Stimulated activated CD8-positive, alpha-beta memory T cell treated with anti-CD3 and anti-CD28 coated beads, Interleukin-2, amount 100 ng/mL, for 1 hour (primary cell): ENCODE measurements around the gene ANGPT4.
A peak's percentile ranks its signal among the peaks of the same experiment; 100 is the strongest.

Source experiments
- DNase-seq, 2 donors: peaks; one replicate each; pipeline ENCODE4 v3.0.0-alpha.2; 2020; ENCODE audit warnings: low read depth in 2 of 2

Gene ANGPT4

GRCh38 chr20:916125-916799 is at the start of gene ANGPT4:
Gene ANGPT4 (minus strand): TSS chr20:916334. CDS start chr20:916214, 120 bp downstream.
- no peak for DNase-seq

- DNase-seq, result no peak
These were observed 47.7 kb upstream of the ANGPT4 start for GRCh38 chr20:963795-964194.

GRCh38 chr20:962683-963082 is 46.5 kb upstream of the ANGPT4 start:
- no peak for DNase-seq

- DNase-seq, result no peak
These were observed 46.1 kb upstream of the ANGPT4 start for GRCh38 chr20:962223-962622.

GRCh38 chr20:961768-962167 is 45.6 kb upstream of the ANGPT4 start:
- DNase-seq, result no peak

- no peak for DNase-seq
These were observed 44.0 kb upstream of the ANGPT4 start for GRCh38 chr20:959996-960615.

- no peak for DNase-seq
These were observed 43.0 kb upstream of the ANGPT4 start for GRCh38 chr20:958936-959815.

GRCh38 chr20:957544-957943 is 41.4 kb upstream of the ANGPT4 start:
- no peak for DNase-seq

GRCh38 chr20:956330-956951 is 40.3 kb upstream of the ANGPT4 start:
- DNase-seq, result peak; percentile 48 to 51

- DNase-seq, result no peak
These were observed 39.5 kb upstream of the ANGPT4 start for GRCh38 chr20:955656-956055.

- DNase-seq, result no peak
These were observed 39.0 kb upstream of the ANGPT4 start for GRCh38 chr20:955111-955510.

- no peak for DNase-seq
These were observed 37.6 kb upstream of the ANGPT4 start for GRCh38 chr20:953742-954141.

- no peak for DNase-seq
These were observed 36.2 kb upstream of the ANGPT4 start for GRCh38 chr20:952196-952795.

GRCh38 chr20:951384-952169 is 35.4 kb upstream of the ANGPT4 start:
- DNase-seq, result no peak

GRCh38 chr20:949717-950116 is 33.6 kb upstream of the ANGPT4 start:
- DNase-seq, result no peak

GRCh38 chr20:946826-947225 is 30.7 kb upstream of the ANGPT4 start:
- no peak for DNase-seq

- DNase-seq, result no peak
These were observed 29.7 kb upstream of the ANGPT4 start for GRCh38 chr20:945841-946240.

GRCh38 chr20:944774-945410 is 28.8 kb upstream of the ANGPT4 start:
- DNase-seq, result no peak

- no peak for DNase-seq
These were observed 28.0 kb upstream of the ANGPT4 start for GRCh38 chr20:944148-944547.

GRCh38 chr20:942611-943010 is 26.5 kb upstream of the ANGPT4 start:
- no peak for DNase-seq

GRCh38 chr20:940926-941325 is 24.8 kb upstream of the ANGPT4 start:
- no peak for DNase-seq
